HEK293T (cell line): ENCODE measurements around the gene ASPSCR1.

Experiments used
- ARNT ChIP-seq: fragments of 450-650 bp; IDR thresholded peaks from 2 replicates; pipeline ENCODE4 v1.6.1; 2017; ENCODE audit warnings: mild to moderate bottlenecking
- BHLHE40 ChIP-seq: fragments of 450-650 bp; IDR thresholded peaks from 2 replicates; pipeline ENCODE4 v1.6.1; 2016; ENCODE audit warnings: mild to moderate bottlenecking, moderate library complexity, borderline replicate concordance
- FOXA1 ChIP-seq: fragments of 450-650 bp; IDR thresholded peaks from 2 replicates; pipeline ENCODE4 v1.6.1; 2016; ENCODE audit warnings: mild to moderate bottlenecking
- FOXM1 ChIP-seq: fragments of 450-650 bp; IDR thresholded peaks from 2 replicates; pipeline ENCODE4 v1.6.1; 2017; ENCODE audit warnings: mild to moderate bottlenecking, borderline replicate concordance
- HDGF ChIP-seq: fragments of 450-650 bp; IDR thresholded peaks from 2 replicates; pipeline ENCODE4 v1.6.1; 2017; ENCODE audit warnings: antibody characterized with exemption, borderline replicate concordance
- SP1 ChIP-seq: fragments of 450-650 bp; IDR thresholded peaks from 2 replicates; pipeline ENCODE4 v1.6.1; 2017
- SUZ12 ChIP-seq: fragments of 450-650 bp; IDR thresholded peaks from 2 replicates; pipeline ENCODE4 v1.6.1; 2016; ENCODE audit warnings: mild to moderate bottlenecking
- TARDBP ChIP-seq: fragments of 450-650 bp; IDR thresholded peaks from 2 replicates; pipeline ENCODE4 v1.6.1; 2016
- ZNF384 ChIP-seq: fragments of 450-650 bp; IDR thresholded peaks from 2 replicates; pipeline ENCODE4 v1.6.1; 2016

DNA sequence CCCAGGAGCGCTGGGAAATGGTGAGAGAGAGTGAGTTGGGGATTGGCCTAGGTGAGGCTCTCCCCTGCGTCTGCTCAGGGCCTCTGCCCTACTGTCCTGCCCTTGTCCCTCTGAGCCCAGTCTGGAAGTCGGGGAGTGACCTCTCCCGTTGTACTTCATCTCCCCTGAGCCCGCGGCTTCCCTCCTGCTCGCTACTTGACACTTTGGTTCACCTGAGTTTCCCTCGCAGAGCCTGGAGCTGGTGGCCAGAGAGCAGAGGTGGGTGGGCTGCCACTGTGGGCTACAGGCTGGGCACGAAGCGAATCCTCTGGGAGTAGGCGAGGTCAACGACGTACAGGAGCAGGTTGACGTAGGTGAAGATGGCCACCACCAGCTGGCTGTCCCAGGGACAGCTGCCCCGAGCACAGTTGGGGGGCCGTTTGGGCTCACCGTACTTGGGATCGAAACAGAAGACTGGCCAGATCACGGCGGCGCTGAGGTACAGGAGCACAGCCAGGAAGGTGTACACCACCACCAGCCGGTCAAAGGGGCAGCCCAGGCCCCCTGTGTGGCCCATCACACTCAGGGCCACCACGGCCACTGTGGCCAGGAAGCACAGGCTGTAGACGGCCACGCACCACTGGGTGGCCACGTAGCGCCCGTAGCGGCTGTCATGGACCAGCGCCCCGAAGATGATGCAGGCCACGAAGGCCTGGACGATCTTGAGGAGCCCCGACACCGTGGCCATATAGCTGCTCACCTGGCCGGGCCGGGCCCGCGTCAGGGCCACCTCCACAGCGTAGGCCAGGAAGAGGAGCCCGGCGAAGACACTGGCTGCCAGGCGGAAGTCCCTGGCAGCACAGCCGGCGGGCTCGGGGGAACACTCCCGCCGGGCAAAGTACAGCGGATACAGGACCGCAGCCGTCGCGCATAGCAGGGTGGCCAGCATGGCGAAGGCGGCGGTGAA, 36.6 kb upstream of the ASPSCR1 start:
- TF ChIP-seq ARNT (no peak), ZNF384 (no peak), TARDBP (no peak), SP1 (no peak), HDGF (no peak), SUZ12 (no peak), FOXA1 (no peak), BHLHE40 (no peak), FOXM1 (no peak)
